K562 treated with DMSO at 1 percent for 24 hours (cell line): ENCODE data around the gene ARHGAP31. TPM values are rescaled to one million over a fixed set of nuclear protein-coding genes. Genes with fewer than 3 reads are reported as not detected.

Experiments used
- total RNA-seq: library from RNA; unstranded; fragments of 300-600 nt; gene quantifications from 2 replicates; pipeline ENCODE4 v1.2.3, GENCODE V29; 2022; ENCODE audit warnings: low read depth; ENCODE audit not compliant: insufficient read depth

The ARHGAP31 gene, protein sequence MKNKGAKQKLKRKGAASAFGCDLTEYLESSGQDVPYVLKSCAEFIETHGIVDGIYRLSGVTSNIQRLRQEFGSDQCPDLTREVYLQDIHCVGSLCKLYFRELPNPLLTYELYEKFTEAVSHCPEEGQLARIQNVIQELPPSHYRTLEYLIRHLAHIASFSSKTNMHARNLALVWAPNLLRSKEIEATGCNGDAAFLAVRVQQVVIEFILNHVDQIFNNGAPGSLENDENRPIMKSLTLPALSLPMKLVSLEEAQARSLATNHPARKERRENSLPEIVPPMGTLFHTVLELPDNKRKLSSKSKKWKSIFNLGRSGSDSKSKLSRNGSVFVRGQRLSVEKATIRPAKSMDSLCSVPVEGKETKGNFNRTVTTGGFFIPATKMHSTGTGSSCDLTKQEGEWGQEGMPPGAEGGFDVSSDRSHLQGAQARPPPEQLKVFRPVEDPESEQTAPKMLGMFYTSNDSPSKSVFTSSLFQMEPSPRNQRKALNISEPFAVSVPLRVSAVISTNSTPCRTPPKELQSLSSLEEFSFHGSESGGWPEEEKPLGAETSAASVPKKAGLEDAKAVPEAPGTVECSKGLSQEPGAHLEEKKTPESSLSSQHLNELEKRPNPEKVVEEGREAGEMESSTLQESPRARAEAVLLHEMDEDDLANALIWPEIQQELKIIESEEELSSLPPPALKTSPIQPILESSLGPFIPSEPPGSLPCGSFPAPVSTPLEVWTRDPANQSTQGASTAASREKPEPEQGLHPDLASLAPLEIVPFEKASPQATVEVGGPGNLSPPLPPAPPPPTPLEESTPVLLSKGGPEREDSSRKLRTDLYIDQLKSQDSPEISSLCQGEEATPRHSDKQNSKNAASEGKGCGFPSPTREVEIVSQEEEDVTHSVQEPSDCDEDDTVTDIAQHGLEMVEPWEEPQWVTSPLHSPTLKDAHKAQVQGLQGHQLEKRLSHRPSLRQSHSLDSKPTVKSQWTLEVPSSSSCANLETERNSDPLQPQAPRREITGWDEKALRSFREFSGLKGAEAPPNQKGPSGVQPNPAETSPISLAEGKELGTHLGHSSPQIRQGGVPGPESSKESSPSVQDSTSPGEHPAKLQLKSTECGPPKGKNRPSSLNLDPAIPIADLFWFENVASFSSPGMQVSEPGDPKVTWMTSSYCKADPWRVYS (N-terminal part only)
- total RNA-seq, result 0.02 TPM in 1 of 2 replicates, not detected in the other

DNA sequence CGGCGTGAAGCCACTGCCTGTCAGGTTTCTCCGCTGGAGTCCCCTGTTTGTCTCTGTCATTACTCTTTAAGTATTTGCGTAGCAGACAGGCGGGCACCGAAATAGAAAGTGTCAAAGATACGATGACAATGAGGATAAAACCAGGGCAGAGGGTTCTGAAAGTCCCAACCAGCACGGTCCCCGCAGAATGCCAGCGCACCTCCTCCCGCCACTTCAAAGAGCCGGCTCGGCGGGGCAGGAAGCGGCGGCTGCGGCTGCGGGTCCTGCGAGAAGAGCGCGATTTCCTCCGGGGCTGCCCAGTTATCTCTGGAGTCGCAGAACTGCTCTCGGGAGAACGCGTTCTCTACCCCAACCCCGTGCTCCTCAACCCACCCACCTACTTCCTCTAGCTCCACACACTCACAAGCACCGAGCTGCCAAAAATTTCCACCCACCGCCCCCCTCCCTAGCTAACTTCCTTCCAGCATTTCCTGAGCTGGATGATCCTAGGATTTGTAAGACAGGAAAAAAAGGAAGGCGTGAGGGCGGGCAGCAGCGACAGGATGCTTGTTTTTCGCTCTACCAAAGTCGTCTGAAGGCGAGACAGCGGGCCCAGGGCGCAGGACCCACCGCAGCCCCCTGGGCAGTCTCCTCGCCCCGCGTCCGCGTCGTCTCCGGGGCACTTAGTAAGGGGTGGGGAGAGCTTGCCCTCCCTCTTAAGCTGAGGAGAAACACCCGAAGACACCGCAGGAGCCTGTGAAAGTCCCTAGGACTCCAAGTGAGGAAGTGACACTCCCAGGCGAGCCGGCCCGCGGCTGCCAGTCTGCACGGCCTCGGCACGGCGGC lies at the start of gene ARHGAP31:
Gene ARHGAP31 (plus strand): TSS at position 513 of the 825 bp plus-strand sequence. CDS start 522 bp downstream, outside the sequence.

GRCh38 chr3:119463171-119464169 lies 169.3 kb downstream of the ARHGAP31 start, which contains the start of gene TMEM39A:
TSS of gene TMEM39A (minus strand) at chr3:119463615. CDS start at chr3:119462074, 1,541 bp downstream.

Other genes with a start within 250 kb of the ARHGAP31 start
- gene TEX55, start 148.2 kb upstream of the ARHGAP31 start, total RNA-seq, result not detected in 2 replicates
- 0.27 TPM in 1 of 2 replicates, not detected in the other for gene UPK1B, start 120.8 kb upstream of the ARHGAP31 start, total RNA-seq
- gene B4GALT4, start 53.5 kb upstream of the ARHGAP31 start, total RNA-seq, result 9.4 and 10.7 TPM in 2 replicates
- 10.4 and 20.5 TPM in 2 replicates for gene TMEM39A, start 169.2 kb downstream of the ARHGAP31 start, total RNA-seq
- 3.6 and 5.9 TPM in 2 replicates for gene POGLUT1, start 174.6 kb downstream of the ARHGAP31 start, total RNA-seq
- gene TIMMDC1, start 204.2 kb downstream of the ARHGAP31 start, total RNA-seq, result 70.1 and 78.3 TPM in 2 replicates